K562 (cell line): Measurements from ENCODE around the gene NEDD8. TPM values are rescaled to one million over a fixed set of nuclear protein-coding genes. Genes with fewer than 3 reads are reported as not detected.
A peak's percentile ranks its signal among the peaks of the same experiment; 100 is the strongest.

Experiments used
- ATAC-seq: fragments of 200-7000 bp; cut with Tn5 transposase; 3 replicates; pipeline ENCODE4 v1.9.1; 2020; ENCODE audit warnings: moderate library complexity
- BruUV-seq: library from RNA; stranded (reverse); fragments of 400-500 nt; replicated peaks from 2 replicates; lab custom pipeline; 2021; lab: Mats Ljungman, UMichigan
- CTCF ChIA-PET: fragments of 300-600 bp; formaldehyde crosslinking; extraction: SDS; loops from one replicate; lab custom pipeline; 2021; ENCODE audit warnings: low intra/inter-chr PET ratio; lab: Yijun Ruan, JAX
- POLR2A ChIA-PET: fragments of 300-600, 350-650 bp; sonication (Branson Sonifier 250); formaldehyde crosslinking; extraction: SDS; loops from one replicate; lab custom pipeline; 2021; ENCODE audit warnings: antibody characterized with exemption, inconsistent platforms; lab: Yijun Ruan, JAX
- DNase-seq, 4 experiments: peaks; one replicate each; pipeline versions ENCODE4 v3.0.0 to v3.0.0-alpha.2; 2011 to 2018; ENCODE audit warnings: low spot score in 3 of 4, mixed read lengths in 3 of 4; ENCODE audit errors: extremely low read depth in 1 of 4
- FAIRE-seq: peaks from 2 replicates; lab custom pipeline; 2011; peaks lifted over from hg19 to GRCh38; lab: Jason Lieb, UNC
- H2AFZ ChIP-seq: 2 replicates; pipeline ENCODE4 v1.6.0; 2011; ENCODE audit warnings: low read depth, low read length, control low read depth, inconsistent platforms
- H3K27ac ChIP-seq: fragments of 200-600 bp; 3 replicates; pipeline ENCODE4 v1.8.0; 2011; ENCODE audit warnings: low read depth, mild to moderate bottlenecking, control low read depth, inconsistent platforms, low read length, moderate library complexity, mixed read lengths; ENCODE audit errors: extremely low read depth
- H3K27me3 ChIP-seq, 2 experiments: fragments of 300-600 bp in 1 of 2; 2 replicates in 1 of 2; 3 replicates in 1 of 2; pipeline versions ENCODE4 v1.6.0 to v1.8.0; 2011; ENCODE audit warnings: inconsistent platforms in 2 of 2, low read length in 2 of 2, mild to moderate bottlenecking in 1 of 2, mixed read lengths in 1 of 2, moderate library complexity in 1 of 2; ENCODE audit not compliant: control insufficient read depth in 2 of 2, insufficient read depth in 2 of 2
- H3K36me3 ChIP-seq: fragments of 300-600 bp; 3 replicates; pipeline ENCODE4 v1.8.0; 2011; ENCODE audit warnings: mild to moderate bottlenecking, low read length, inconsistent platforms; ENCODE audit not compliant: control insufficient read depth, insufficient read depth
- H3K4me1 ChIP-seq, 2 experiments: fragments of 200-600 bp in 1 of 2; replicated peaks in 1 of 2; 2 replicates in 1 of 2; 3 replicates in 1 of 2; pipeline versions ENCODE4 v1.5.1 to v1.8.0; 2011; ENCODE audit warnings: inconsistent platforms in 2 of 2, low read length in 2 of 2, mild to moderate bottlenecking in 1 of 2, mixed read lengths in 1 of 2, moderate library complexity in 1 of 2; ENCODE audit not compliant: control insufficient read depth in 2 of 2, insufficient read depth in 2 of 2
- H3K4me2 ChIP-seq: 2 replicates; pipeline ENCODE4 v1.6.1; 2011; ENCODE audit warnings: low read length, control low read depth, inconsistent platforms, mixed read lengths; ENCODE audit not compliant: insufficient read depth
- H3K4me3 ChIP-seq: fragments of 200-600 bp; sonication (generic), shearing (Covaris generic); 2 replicates; pipeline ENCODE4 v1.5.1; 2016; ENCODE audit warnings: control low read depth, inconsistent platforms
- H3K79me2 ChIP-seq: fragments of 200-600 bp; 3 replicates; pipeline ENCODE4 v1.8.0; 2011; ENCODE audit warnings: low read length, inconsistent platforms; ENCODE audit not compliant: control insufficient read depth, insufficient read depth
- H3K9ac ChIP-seq, 2 experiments: 2 replicates each; pipeline versions ENCODE4 v1.6.0 to v1.6.1; 2011; ENCODE audit warnings: low read depth in 2 of 2, low read length in 2 of 2, control low read depth in 1 of 2, inconsistent platforms in 1 of 2, mild to moderate bottlenecking in 1 of 2, mixed read lengths in 1 of 2; ENCODE audit not compliant: insufficient read depth in 1 of 2
- H3K9me1 ChIP-seq: one replicate; pipeline ENCODE4 v1.6.0; 2011; ENCODE audit warnings: inconsistent platforms, mild to moderate bottlenecking, low read length, moderate library complexity; ENCODE audit not compliant: control insufficient read depth, insufficient read depth
- H3K9me3 ChIP-seq: replicated peaks from 2 replicates; pipeline ENCODE4 v1.5.1; 2011; ENCODE audit warnings: low read depth, low read length, inconsistent platforms; ENCODE audit not compliant: control insufficient read depth, insufficient read depth
- H4K20me1 ChIP-seq: replicated peaks from 2 replicates; pipeline ENCODE4 v1.6.1; 2011; ENCODE audit warnings: low read length, inconsistent platforms, mixed read lengths; ENCODE audit not compliant: control insufficient read depth, insufficient read depth
- ARHGAP35 ChIP-seq: fragments of 450-650 bp; IDR thresholded peaks from 2 replicates; pipeline ENCODE4 v1.6.1; 2018; ENCODE audit not compliant: partially characterized antibody
- DIDO1 ChIP-seq: fragments of 450-650 bp; IDR thresholded peaks from 2 replicates; pipeline ENCODE4 v1.6.1; 2016; ENCODE audit warnings: low read depth, missing biosample characterization, missing genetic modification characterization
- ETV6 ChIP-seq, 3 experiments: fragments of 150-350 bp in 1 of 3; sonication (generic) in 1 of 3; formaldehyde crosslinking in 1 of 3; IDR thresholded peaks; 2 replicates each; pipeline versions ENCODE4 v1.6.1 to v1.8.0; 2014 to 2022; ENCODE audit warnings: borderline replicate concordance in 2 of 3, low read depth in 2 of 3, antibody characterized with exemption in 1 of 3, low read length in 1 of 3, mild to moderate bottlenecking in 1 of 3, missing genetic modification reagents in 1 of 3
- HDAC8 ChIP-seq: fragments of 450-650 bp; IDR thresholded peaks from 2 replicates; pipeline ENCODE4 v1.6.1; 2016; ENCODE audit warnings: mild to moderate bottlenecking, missing genetic modification characterization, moderate library complexity, missing compliant biosample characterization
- HSF4 ChIP-seq: fragments of 250-450 bp; sonication (Bioruptor Pico); IDR thresholded peaks from 2 replicates; pipeline ENCODE4 v2.1.2; 2022; ENCODE audit warnings: mild to moderate bottlenecking, moderate library complexity, borderline replicate concordance
- ID3 ChIP-seq, 2 experiments: fragments of 250-450 bp in 1 of 2; fragments of 450-650 bp in 1 of 2; sonication (Bioruptor Pico) in 1 of 2; IDR thresholded peaks; 2 replicates each; pipeline versions ENCODE4 v1.6.1 to v1.8.0; 2016 to 2021; ENCODE audit warnings: mild to moderate bottlenecking in 2 of 2, moderate library complexity in 2 of 2, missing compliant biosample characterization in 1 of 2, missing genetic modification characterization in 1 of 2
- IRF2 ChIP-seq: sonication (generic); formaldehyde crosslinking; IDR thresholded peaks from 2 replicates; pipeline ENCODE4 v1.8.1; 2022; ENCODE audit warnings: mild to moderate bottlenecking, missing genetic modification reagents
- PTBP1 ChIP-seq: fragments of 200-400 bp; formaldehyde crosslinking; IDR thresholded peaks from 2 replicates; pipeline ENCODE4 v1.6.1; 2017; ENCODE audit warnings: low read depth, low read length
- RHOXF2B ChIP-seq: fragments of 250-450 bp; sonication (Bioruptor Pico); conservative IDR thresholded peaks from 2 replicates; pipeline ENCODE4 v1.5.1; 2021
- SIRT6 ChIP-seq: IDR thresholded peaks from one replicate; pipeline ENCODE4 v1.6.1; 2012; ENCODE audit warnings: low read depth, mild to moderate bottlenecking, control low read depth, inconsistent platforms, low read length, moderate library complexity
- TAF15 ChIP-seq: fragments of 200-400 bp; formaldehyde crosslinking; IDR thresholded peaks from 2 replicates; pipeline ENCODE4 v1.6.1; 2017; ENCODE audit warnings: mild to moderate bottlenecking, low read depth, low read length, moderate library complexity
- YBX1 ChIP-seq: fragments of 450-650 bp; IDR thresholded peaks from 2 replicates; pipeline ENCODE4 v1.7.1; 2016; ENCODE audit warnings: mild to moderate bottlenecking
- ZNF408 ChIP-seq: fragments of 250-450 bp; sonication (Bioruptor Pico); IDR thresholded peaks from 2 replicates; pipeline ENCODE4 v1.4.0; 2020; ENCODE audit warnings: low read depth, mild to moderate bottlenecking, moderate library complexity
- ZNF57 ChIP-seq: fragments of 450-650 bp; formaldehyde crosslinking; IDR thresholded peaks from 2 replicates; pipeline ENCODE4 v1.4.0; 2020; ENCODE audit warnings: mild to moderate bottlenecking, moderate library complexity
- whole genome bisulfite sequencing: fragments of 100-300 bp; shearing (Covaris generic); methylation state at CpG from one replicate; pipeline ENCODE4 v1.1.6; 2016; ENCODE audit warnings: low coverage, mixed read lengths; ENCODE audit not compliant: insufficient coverage; ENCODE audit errors: missing lambda C conversion rate; 5-methylcytosine and 5-hydroxymethylcytosine counted together
- in situ Hi-C: fragments of 300-500 bp; cut with MboI; formaldehyde crosslinking; loops from 4 replicates; pipeline ENCODE4 v1.15.0; 2018; ENCODE audit warnings: inconsistent platforms, mixed read lengths
- intact Hi-C: fragments of 100-400 bp; cut with micrococcal nuclease; formaldehyde crosslinking; loops from 2 replicates; pipeline ENCODE4 v1.14.2; 2022
- polyA plus RNA-seq, 8 experiments: library from polyadenylated mRNA; depleted of rRNA in 4 of 8; stranded (reverse) in 5 of 8; unstranded in 3 of 8; fragments of >200 nt; fragmentation: Nextera tagmentation in 2 of 8; fragmentation: Illumina TruSeq in 1 of 8; extraction: Ambion mirVana in 2 of 8; extraction: Trizol in 1 of 8; gene quantifications; 2 replicates each; pipeline versions ENCODE4 v1.2.1 to v1.2.3, GENCODE V29; 2011 to 2014; ENCODE audit warnings: inconsistent platforms in 1 of 8, missing spikeins in 1 of 8
- total RNA-seq, 7 experiments: library from RNA; depleted of rRNA in 6 of 7; stranded (reverse); fragments of >200 nt in 6 of 7; fragmentation: Illumina TruSeq in 2 of 7; extraction: Trizol in 2 of 7; gene quantifications; 2 replicates each; pipeline versions ENCODE4 v1.2.1 to v1.2.3, GENCODE V29; 2011 to 2021; ENCODE audit warnings: low replicate concordance in 1 of 7
- TF ChIP-seq, protein P1 (sequence below), 2 experiments: IDR thresholded peaks in 1 of 2; conservative IDR thresholded peaks in 1 of 2; 2 replicates each; pipeline ENCODE4 v1.6.1; 2016; ENCODE audit warnings: low read depth in 2 of 2, mild to moderate bottlenecking in 1 of 2, missing compliant biosample characterization in 1 of 2, missing genetic modification characterization in 1 of 2, moderate library complexity in 1 of 2

The NEDD8 gene
- total and polyA plus RNA-seq, 9 of the 15 experiments (the other 6 are each of a cell fraction or from before 2014, with no cell fraction given): 142 to 691 (median 260) TPM

DNA sequence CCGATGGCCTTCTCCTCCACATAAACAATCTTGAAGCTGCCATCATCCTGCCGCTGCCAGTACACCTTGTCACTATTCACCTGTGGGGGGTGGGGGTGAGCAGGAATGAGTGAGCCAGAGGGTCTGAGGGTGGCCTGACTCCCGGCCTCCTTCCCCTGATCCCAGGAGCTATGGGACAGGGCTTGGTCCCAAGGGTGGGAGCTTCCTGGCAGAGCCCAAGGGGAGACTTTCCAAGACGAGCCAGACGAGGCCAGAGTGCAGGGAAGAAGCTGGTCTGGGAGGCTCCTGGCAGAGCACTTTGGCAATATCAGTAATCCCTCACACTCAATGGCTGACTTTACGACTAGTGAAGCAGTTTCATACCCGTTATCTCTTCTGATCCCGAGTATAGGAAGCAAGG, 23.3 kb upstream of the NEDD8 start:
- in situ Hi-C loops: no loop called here
- peak overlapping the region; percentile 82 for H2AFZ ChIP-seq
- H3K79me2 ChIP-seq: no peaks in the 10 kb centered on the region
- H3K27ac ChIP-seq: peak overlapping the region; percentile 62
- WGBS: 42% methylated on average over 4 of the region's 8 CpGs
- ChIA-PET CTCF (no interaction called here), POLR2A (interaction anchor here (0.6 to 1.6 kb wide), 3 partner anchors 12 to 44 kb away, joined by 3 to 5 read pairs (median 3); partner anchors contain the start of genes DHRS1 and NOP9)
- H3K27me3 ChIP-seq: no peaks in the 10 kb centered on the region
- H3K9me3 ChIP-seq: no peaks in the 10 kb centered on the region
- DNase-seq (no peak), FAIRE-seq (peak; percentile 6), ATAC-seq (no peak)
- no peaks in the 10 kb centered on the region for H4K20me1 ChIP-seq
- no TSS peak for BruUV-seq
- H3K4me1 ChIP-seq: peaks cover 22 to 46% of the 10 kb centered on the region in 2 experiments; a peak in 4 of 5 replicates
- peak overlapping the region; percentile 67; the same call in 1 of the 2 replicates for H3K4me2 ChIP-seq
- H3K9me1 ChIP-seq: no peaks in the 10 kb centered on the region
- H3K4me3 ChIP-seq: no peak overlapping the region
- peak overlapping the region; percentile 13 to 44; a peak in 1 of 4 replicates for H3K9ac ChIP-seq
- intact Hi-C loops: no loop called here
- H3K36me3 ChIP-seq: no peaks in the 10 kb centered on the region; the same call in 1 of the 3 replicates
- TF ChIP-seq HSF4 (CRISPR knock-in tag) (no peak), ETV6 (IDR thresholded peaks at IDR 0.05; ENCODE audit: borderline replicate concordance in 1 of 2, low read depth in 2 of 2, low read length in 1 of 2) (no peak), ETV6 (CRISPR knock-in tag; IDR thresholded peaks at IDR 0.05; ENCODE audit: borderline replicate concordance) (no peak), IRF2 (CRISPR knock-in tag) (no peak), DIDO1 (tag) (no peak), YBX1 (no peak), PTBP1 (no peak), RHOXF2B (CRISPR knock-in tag) (no peak), SIRT6 (no peak), ZNF57 (no peak), HDAC8 (no peak), ZNF408 (no peak), ARHGAP35 (no peak), ID3 (CRISPR knock-in tag; IDR thresholded peaks at IDR 0.05) (no peak), ID3 (tag; IDR thresholded peaks at IDR 0.05) (no peak), TAF15 (no peak)
- TF ChIP-seq, protein P1, sequence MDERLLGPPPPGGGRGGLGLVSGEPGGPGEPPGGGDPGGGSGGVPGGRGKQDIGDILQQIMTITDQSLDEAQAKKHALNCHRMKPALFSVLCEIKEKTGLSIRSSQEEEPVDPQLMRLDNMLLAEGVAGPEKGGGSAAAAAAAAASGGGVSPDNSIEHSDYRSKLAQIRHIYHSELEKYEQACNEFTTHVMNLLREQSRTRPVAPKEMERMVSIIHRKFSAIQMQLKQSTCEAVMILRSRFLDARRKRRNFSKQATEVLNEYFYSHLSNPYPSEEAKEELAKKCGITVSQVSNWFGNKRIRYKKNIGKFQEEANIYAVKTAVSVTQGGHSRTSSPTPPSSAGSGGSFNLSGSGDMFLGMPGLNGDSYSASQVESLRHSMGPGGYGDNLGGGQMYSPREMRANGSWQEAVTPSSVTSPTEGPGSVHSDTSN (CRISPR knock-in tag; IDR thresholded peaks at IDR 0.05; ENCODE audit: low read depth): no peak
- TF ChIP-seq, protein P1 (tag; conservative IDR thresholded peaks at IDR 0.05; ENCODE audit: low read depth): no peak
